SK-N-SH (cell line): ENCODE results near the gene TPST2. TPM values are rescaled to one million over a fixed set of nuclear protein-coding genes. Genes with fewer than 3 reads are reported as not detected.

Experiments used
- CTCF ChIA-PET: fragments of 300-600, 350-600 bp; formaldehyde crosslinking; extraction: SDS; loops from one replicate; lab custom pipeline; 2021; lab: Yijun Ruan, JAX
- POLR2A ChIA-PET: fragments of 350-600 bp; sonication (Branson Sonifier 250); formaldehyde crosslinking; extraction: SDS; loops from one replicate; lab custom pipeline; 2020; ENCODE audit warnings: antibody characterized with exemption, inconsistent platforms; lab: Yijun Ruan, JAX
- DNase-seq: peaks from one replicate; pipeline ENCODE4 v3.0.0; 2012
- H2AFZ ChIP-seq: fragments of 200-600 bp; sonication (generic); 2 replicates; pipeline ENCODE4 v1.8.1; 2016; ENCODE audit warnings: antibody characterized with exemption, mild to moderate bottlenecking, low read depth
- H3F3A ChIP-seq: fragments of 200-600 bp; sonication (generic); replicated peaks from 2 replicates; pipeline ENCODE3; 2016; ENCODE audit warnings: antibody characterized with exemption, mild to moderate bottlenecking; ENCODE audit not compliant: insufficient read depth
- H3K27ac ChIP-seq, 2 experiments: fragments of 200-500 bp in 1 of 2; fragments of 200-600 bp in 1 of 2; sonication (Bioruptor generic) in 1 of 2; sonication (generic), shearing (Covaris generic) in 1 of 2; 2 replicates each; pipeline versions ENCODE4 v1.5.1 to v1.6.1; 2014 to 2016; ENCODE audit warnings: low read depth in 2 of 2, inconsistent platforms in 1 of 2, low read length in 1 of 2, mild to moderate bottlenecking in 1 of 2, mixed read lengths in 1 of 2
- H3K27me3 ChIP-seq: fragments of 200-600 bp; sonication (generic), shearing (Covaris generic); 2 replicates; pipeline ENCODE4 v1.6.1; 2016; ENCODE audit warnings: mixed run types; ENCODE audit not compliant: insufficient read depth
- H3K36me3 ChIP-seq, 2 experiments: fragments of 200-500 bp in 1 of 2; fragments of 200-600 bp in 1 of 2; sonication (Bioruptor generic) in 1 of 2; sonication (generic) in 1 of 2; replicated peaks in 1 of 2; 2 replicates each; pipeline versions ENCODE3 to v1.5.1; 2014 to 2016; ENCODE audit warnings: low read length in 1 of 2, mild to moderate bottlenecking in 1 of 2; ENCODE audit not compliant: insufficient read depth in 2 of 2, control insufficient read depth in 1 of 2
- H3K4me1 ChIP-seq, 2 experiments: fragments of 200-500 bp in 1 of 2; fragments of 200-600 bp in 1 of 2; sonication (Bioruptor generic) in 1 of 2; sonication (generic), shearing (Covaris generic) in 1 of 2; 2 replicates each; pipeline versions ENCODE4 v1.5.1 to v1.6.1; 2014 to 2016; ENCODE audit warnings: low read depth in 1 of 2, low read length in 1 of 2, mixed run types in 1 of 2; ENCODE audit not compliant: insufficient read depth in 2 of 2, control insufficient read depth in 1 of 2
- H3K4me2 ChIP-seq: fragments of 200-600 bp; sonication (generic), shearing (Covaris generic); 2 replicates; pipeline ENCODE4 v1.6.1; 2017; ENCODE audit warnings: mixed run types
- H3K4me3 ChIP-seq, 2 experiments: fragments of 200-500 bp in 1 of 2; fragments of 200-600 bp in 1 of 2; sonication (Bioruptor generic) in 1 of 2; sonication (generic), shearing (Covaris generic) in 1 of 2; 2 replicates each; pipeline versions ENCODE4 v1.5.1 to v1.8.1; 2014 to 2016; ENCODE audit warnings: low read depth in 2 of 2, inconsistent platforms in 1 of 2, low read length in 1 of 2, mild to moderate bottlenecking in 1 of 2, mixed read lengths in 1 of 2, moderate library complexity in 1 of 2
- H3K79me2 ChIP-seq: fragments of 200-600 bp; sonication (generic); 2 replicates; pipeline ENCODE4 v1.8.1; 2017; ENCODE audit warnings: mild to moderate bottlenecking; ENCODE audit not compliant: insufficient read depth
- H3K9ac ChIP-seq: fragments of 200-600 bp; sonication (generic); 2 replicates; pipeline ENCODE4 v1.6.1; 2017; ENCODE audit warnings: mixed run types
- H3K9me2 ChIP-seq: fragments of 200-600 bp; sonication (generic); 2 replicates; pipeline ENCODE4 v1.6.1; 2017; ENCODE audit warnings: mixed run types
- H3K9me3 ChIP-seq: fragments of 200-600 bp; sonication (generic); 2 replicates; pipeline ENCODE4 v1.6.1; 2017; ENCODE audit warnings: mixed run types, mild to moderate bottlenecking, moderate library complexity
- H4K20me1 ChIP-seq: fragments of 200-600 bp; sonication (generic); 2 replicates; pipeline ENCODE4 v1.6.1; 2017; ENCODE audit warnings: mild to moderate bottlenecking, mixed run types; ENCODE audit not compliant: insufficient read depth
- FOXJ3 ChIP-seq: sonication (generic); formaldehyde crosslinking; IDR thresholded peaks from 2 replicates; pipeline ENCODE4 v1.5.1; 2020; ENCODE audit warnings: mild to moderate bottlenecking, missing genetic modification reagents
- GABPA ChIP-seq: IDR thresholded peaks from 2 replicates; pipeline ENCODE4 v1.4.0; 2012; ENCODE audit warnings: low read depth, mild to moderate bottlenecking
- NFIC ChIP-seq: IDR thresholded peaks from 2 replicates; pipeline ENCODE4 v1.4.0; 2012; ENCODE audit warnings: borderline replicate concordance
- RCOR1 ChIP-seq: fragments of 150-350 bp; IDR thresholded peaks from 2 replicates; pipeline ENCODE4 v1.6.1; 2017; ENCODE audit warnings: antibody characterized with exemption, low read length
- SMC3 ChIP-seq: IDR thresholded peaks from 2 replicates; pipeline ENCODE4 v1.6.1; 2012; ENCODE audit warnings: low read depth, low read length, improper control_type of control experiment
- TCF12 ChIP-seq: IDR thresholded peaks from 2 replicates; pipeline ENCODE4 v1.4.0; 2012
- WGBS: methylation state at CpG from one replicate; pipeline ENCODE4 v1.1.6; 2017; ENCODE audit warnings: low lambda C conversion rate; 5-methylcytosine and 5-hydroxymethylcytosine counted together
- polyA plus RNA-seq, 3 experiments: library from polyadenylated mRNA; depleted of rRNA; stranded (reverse); fragments of >200 nt; gene quantifications; 2 replicates each; pipeline ENCODE4 v1.2.3, GENCODE V29; 2012
- TF ChIP-seq, protein P1 (sequence below): IDR thresholded peaks from 2 replicates; pipeline ENCODE4 v1.4.0; 2012; ENCODE audit warnings: low read depth, borderline replicate concordance
- TF ChIP-seq, protein P2 (sequence below): fragments of 200-600 bp; sonication (generic); IDR thresholded peaks from 2 replicates; pipeline ENCODE4 v1.6.1; 2017; ENCODE audit warnings: antibody characterized with exemption, mild to moderate bottlenecking, moderate library complexity

TPST2 gene
- polyA plus RNA-seq, 1 of the 3 experiments (the other 2 are of a cell fraction) = 58.4 TPM

DNA sequence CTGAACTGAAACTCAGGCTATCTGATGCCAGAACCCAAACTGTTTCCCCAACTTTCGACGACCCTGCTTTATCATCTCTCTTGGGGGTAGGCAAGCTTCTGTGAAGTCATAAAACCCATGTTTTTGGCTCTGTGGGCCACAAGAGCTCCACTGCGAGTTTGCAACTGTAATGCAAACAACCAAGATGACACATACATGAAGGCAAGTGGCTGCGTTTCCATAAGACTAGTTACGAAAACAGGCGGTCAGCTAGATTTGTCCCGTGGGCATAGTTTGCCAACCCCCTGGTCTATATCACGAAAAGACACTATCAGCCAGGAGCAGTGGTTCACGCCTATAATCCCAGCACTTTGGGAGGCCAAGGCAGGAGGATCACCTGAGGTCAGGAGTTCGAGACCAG lies 37.5 kb downstream of the TPST2 start:
- H3F3A ChIP-seq = peaks cover 17% of the 10 kb centered on the region
- no peak overlapping the region for H3K4me3 ChIP-seq
- 90% methylated on average over 10 of the region's 10 CpGs for WGBS
- peaks cover 53% of the 10 kb centered on the region for H3K79me2 ChIP-seq
- H3K9ac ChIP-seq = peak overlapping the region; percentile 53; the same call in 1 of the 2 replicates
- H2AFZ ChIP-seq = 0 out of 2 replicates have a peak overlapping the region, but pooled peaks have one; percentile 31
- peaks cover 0 to 25% of the 10 kb centered on the region in 2 experiments; a peak in 3 of 4 replicates for H3K4me1 ChIP-seq
- ChIA-PET POLR2A (no interaction called here), CTCF (no interaction called here)
- H3K27me3 ChIP-seq = no peaks in the 10 kb centered on the region
- no peaks in the 10 kb centered on the region for H4K20me1 ChIP-seq
- peak overlapping the region; percentile 61 for H3K4me2 ChIP-seq
- no peaks in the 10 kb centered on the region for H3K9me2 ChIP-seq
- no peaks in the 10 kb centered on the region for H3K9me3 ChIP-seq
- H3K36me3 ChIP-seq = no peaks in the 10 kb centered on the region
- no peak for TF ChIP-seq FOXJ3 (CRISPR knock-in tag)
- TF ChIP-seq, all 33 proteins: peak for 0
- no peak for DNase-seq
- peak overlapping the region in 1 of 2 experiments; percentile 92; a peak in 2 of 4 replicates for H3K27ac ChIP-seq

DNA sequence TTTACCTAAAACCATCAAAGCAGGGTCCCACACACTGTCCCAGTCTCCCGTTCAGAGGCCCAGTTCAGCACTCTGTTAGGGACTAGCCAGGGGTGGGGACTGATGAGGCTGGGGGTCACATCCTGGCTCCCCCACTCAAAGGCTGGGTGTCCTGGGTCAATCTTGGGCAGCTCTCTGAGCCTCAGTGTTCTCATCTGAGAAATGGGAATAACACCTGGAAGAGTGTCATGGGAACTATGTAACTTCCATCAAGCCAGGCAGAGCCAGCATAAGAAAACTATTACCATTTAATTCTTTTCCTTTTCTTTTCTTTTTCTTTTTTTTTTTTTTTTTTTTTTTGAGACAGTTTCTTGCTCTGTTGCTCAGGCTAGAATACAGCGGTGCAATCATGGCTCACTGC lies 38.4 kb downstream of the TPST2 start:
- WGBS = 97% methylated on average over 2 of the region's 2 CpGs
- Histone ChIP-seq H3K9ac (peak overlapping the region; percentile 48; the same call in 1 of the 2 replicates), H3K4me3 (no peak overlapping the region), H2AFZ (no peak overlapping the region), H3K79me2 (peaks cover 48% of the 10 kb centered on the region), H3K36me3 (no peaks in the 10 kb centered on the region), H3K27ac (peak overlapping the region in 1 of 2 experiments; percentile 92; a peak in 2 of 4 replicates), H3K4me1 (peaks cover 0 to 25% of the 10 kb centered on the region in 2 experiments; a peak in 3 of 4 replicates), H3K4me2 (peak overlapping the region; percentile 43), H4K20me1 (no peaks in the 10 kb centered on the region), H3K9me2 (no peaks in the 10 kb centered on the region), H3F3A (peaks cover 17% of the 10 kb centered on the region), H3K27me3 (no peaks in the 10 kb centered on the region), H3K9me3 (no peaks in the 10 kb centered on the region)
- DNase-seq = no peak
- TF ChIP-seq GABPA (no peak), TCF12 (no peak), RCOR1 (no peak), NFIC (no peak), SMC3 (no peak)
- TF ChIP-seq, protein P1, sequence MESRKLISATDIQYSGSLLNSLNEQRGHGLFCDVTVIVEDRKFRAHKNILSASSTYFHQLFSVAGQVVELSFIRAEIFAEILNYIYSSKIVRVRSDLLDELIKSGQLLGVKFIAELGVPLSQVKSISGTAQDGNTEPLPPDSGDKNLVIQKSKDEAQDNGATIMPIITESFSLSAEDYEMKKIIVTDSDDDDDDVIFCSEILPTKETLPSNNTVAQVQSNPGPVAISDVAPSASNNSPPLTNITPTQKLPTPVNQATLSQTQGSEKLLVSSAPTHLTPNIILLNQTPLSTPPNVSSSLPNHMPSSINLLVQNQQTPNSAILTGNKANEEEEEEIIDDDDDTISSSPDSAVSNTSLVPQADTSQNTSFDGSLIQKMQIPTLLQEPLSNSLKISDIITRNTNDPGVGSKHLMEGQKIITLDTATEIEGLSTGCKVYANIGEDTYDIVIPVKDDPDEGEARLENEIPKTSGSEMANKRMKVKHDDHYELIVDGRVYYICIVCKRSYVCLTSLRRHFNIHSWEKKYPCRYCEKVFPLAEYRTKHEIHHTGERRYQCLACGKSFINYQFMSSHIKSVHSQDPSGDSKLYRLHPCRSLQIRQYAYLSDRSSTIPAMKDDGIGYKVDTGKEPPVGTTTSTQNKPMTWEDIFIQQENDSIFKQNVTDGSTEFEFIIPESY = no peak
- TF ChIP-seq, protein P2, sequence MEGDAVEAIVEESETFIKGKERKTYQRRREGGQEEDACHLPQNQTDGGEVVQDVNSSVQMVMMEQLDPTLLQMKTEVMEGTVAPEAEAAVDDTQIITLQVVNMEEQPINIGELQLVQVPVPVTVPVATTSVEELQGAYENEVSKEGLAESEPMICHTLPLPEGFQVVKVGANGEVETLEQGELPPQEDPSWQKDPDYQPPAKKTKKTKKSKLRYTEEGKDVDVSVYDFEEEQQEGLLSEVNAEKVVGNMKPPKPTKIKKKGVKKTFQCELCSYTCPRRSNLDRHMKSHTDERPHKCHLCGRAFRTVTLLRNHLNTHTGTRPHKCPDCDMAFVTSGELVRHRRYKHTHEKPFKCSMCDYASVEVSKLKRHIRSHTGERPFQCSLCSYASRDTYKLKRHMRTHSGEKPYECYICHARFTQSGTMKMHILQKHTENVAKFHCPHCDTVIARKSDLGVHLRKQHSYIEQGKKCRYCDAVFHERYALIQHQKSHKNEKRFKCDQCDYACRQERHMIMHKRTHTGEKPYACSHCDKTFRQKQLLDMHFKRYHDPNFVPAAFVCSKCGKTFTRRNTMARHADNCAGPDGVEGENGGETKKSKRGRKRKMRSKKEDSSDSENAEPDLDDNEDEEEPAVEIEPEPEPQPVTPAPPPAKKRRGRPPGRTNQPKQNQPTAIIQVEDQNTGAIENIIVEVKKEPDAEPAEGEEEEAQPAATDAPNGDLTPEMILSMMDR = no peak
- POLR2A ChIA-PET = no interaction called here
- CTCF ChIA-PET = no interaction called here
